ENCODE results near the gene FRMD1. TPM values are rescaled to one million over a fixed set of nuclear protein-coding genes. Genes with fewer than 3 reads are reported as not detected.

The FRMD1 gene
- total RNA-seq, 1 donor from 2014 or later: 0.52 TPM

GRCh38 chr6:168095716-168096250 is 16.8 kb upstream of the FRMD1 start:
- DNase-seq (ENCODE audit: low spot score): no peak

DNA sequence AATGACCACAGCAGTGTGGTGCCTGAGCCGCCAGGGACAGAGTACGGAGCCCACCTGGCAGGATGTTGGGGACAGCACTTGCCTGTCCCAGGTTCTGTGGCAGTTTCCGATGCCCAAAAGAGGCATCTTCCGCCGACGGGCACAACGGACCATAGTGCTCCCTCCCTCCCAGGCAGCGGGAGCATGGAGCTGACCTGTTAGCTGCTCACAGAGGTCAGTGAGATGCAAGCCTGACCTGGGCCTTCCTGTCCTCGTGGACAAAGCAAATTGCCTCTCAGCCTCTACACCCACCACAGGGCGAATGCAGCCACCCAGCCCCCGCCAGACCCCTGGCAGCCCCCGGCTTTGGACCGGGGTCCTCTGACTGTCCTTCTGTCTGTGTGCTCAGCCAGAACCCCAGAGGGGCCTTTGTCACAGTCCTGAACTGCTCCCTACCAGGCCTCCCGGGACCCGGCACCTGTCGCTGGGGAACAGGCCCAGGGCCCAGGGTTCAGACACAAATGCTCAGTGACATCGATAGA is 16.2 kb upstream of the FRMD1 start:
- DNase-seq (ENCODE audit: low spot score): no peak

DNA sequence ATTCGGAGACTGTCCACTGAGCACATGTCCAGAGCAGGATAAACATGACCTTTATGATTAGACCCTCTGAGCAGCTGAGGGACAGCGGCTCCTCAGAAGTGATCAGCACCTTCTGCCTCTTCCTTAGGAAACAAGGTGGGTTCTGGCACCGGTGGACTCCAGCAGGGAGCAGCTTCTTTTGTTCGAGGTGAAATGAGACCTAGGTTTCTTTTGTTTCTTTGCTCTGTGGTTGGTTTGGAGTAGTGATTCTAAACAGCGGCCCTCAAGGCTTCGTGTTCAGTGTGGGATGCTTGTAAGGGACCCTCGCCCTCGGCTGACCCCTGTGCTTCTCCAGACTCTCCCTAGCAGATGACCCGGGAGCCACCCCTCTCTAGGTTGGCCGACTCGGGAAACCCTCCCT is 14.6 kb upstream of the FRMD1 start:
- DNase-seq (ENCODE audit: low spot score): no peak

GRCh38 chr6:168093071-168093505 is 14.1 kb upstream of the FRMD1 start:
- no peak for DNase-seq (ENCODE audit: low spot score)

- DNase-seq (ENCODE audit: low spot score): no peak
Measured at GRCh38 chr6:168092541-168092940, 13.5 kb upstream of the FRMD1 start.

GRCh38 chr6:168091381-168092264 is 12.6 kb upstream of the FRMD1 start:
- DNase-seq (ENCODE audit: low spot score): no peak

- no peak for DNase-seq (ENCODE audit: low spot score)
Measured at GRCh38 chr6:168090706-168091105, 11.7 kb upstream of the FRMD1 start.

- DNase-seq (ENCODE audit: low spot score): no peak
Measured at GRCh38 chr6:168090064-168090690, 11.2 kb upstream of the FRMD1 start.

GRCh38 chr6:168089186-168090063 is 10.4 kb upstream of the FRMD1 start:
- DNase-seq (ENCODE audit: low spot score): no peak

- DNase-seq (ENCODE audit: low spot score): peak; percentile 59
Measured at GRCh38 chr6:168088161-168089053, 9.4 kb upstream of the FRMD1 start.

- no peak for DNase-seq (ENCODE audit: low spot score)
Measured at GRCh38 chr6:168087436-168088160, 8.6 kb upstream of the FRMD1 start.

DNA sequence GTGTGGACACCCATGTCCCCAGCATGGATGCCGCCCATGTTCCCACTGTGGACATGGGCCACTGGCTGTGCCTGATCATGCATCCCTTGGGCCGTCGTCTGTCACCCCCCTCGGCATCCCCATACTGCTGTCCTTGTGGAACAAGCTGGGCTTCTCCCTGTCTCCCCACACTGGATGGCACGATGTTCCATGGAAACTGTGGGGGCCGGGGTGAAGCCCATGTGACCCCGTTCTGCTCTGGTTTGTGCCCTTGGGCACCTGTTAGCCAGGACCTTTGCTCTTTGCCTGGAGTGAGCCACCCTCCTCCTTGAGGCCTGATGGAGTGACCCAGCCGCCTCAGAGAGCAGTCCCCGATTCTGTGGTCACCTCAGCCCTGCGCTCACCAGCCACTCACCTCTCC is 7.6 kb upstream of the FRMD1 start:
- DNase-seq (ENCODE audit: low spot score): no peak

DNA sequence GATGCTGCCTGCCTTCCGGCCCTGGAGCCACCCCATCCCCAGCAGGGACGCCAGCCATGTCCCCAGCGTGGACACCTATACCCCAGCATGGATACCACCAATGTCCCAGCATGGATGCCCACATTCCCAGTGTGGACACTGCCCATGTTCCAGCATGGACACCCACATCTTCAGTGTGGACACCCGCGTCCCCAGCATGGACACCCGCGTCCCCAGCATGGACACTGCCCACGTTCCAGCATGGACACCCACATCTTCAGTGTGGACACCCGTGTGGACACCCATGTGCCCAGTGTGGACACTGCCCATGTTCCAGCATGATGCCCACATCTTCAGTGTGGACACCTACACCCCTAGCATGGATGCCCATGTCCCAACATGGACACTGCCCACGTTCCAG is 7.1 kb upstream of the FRMD1 start:
- DNase-seq (ENCODE audit: low spot score): no peak

DNA sequence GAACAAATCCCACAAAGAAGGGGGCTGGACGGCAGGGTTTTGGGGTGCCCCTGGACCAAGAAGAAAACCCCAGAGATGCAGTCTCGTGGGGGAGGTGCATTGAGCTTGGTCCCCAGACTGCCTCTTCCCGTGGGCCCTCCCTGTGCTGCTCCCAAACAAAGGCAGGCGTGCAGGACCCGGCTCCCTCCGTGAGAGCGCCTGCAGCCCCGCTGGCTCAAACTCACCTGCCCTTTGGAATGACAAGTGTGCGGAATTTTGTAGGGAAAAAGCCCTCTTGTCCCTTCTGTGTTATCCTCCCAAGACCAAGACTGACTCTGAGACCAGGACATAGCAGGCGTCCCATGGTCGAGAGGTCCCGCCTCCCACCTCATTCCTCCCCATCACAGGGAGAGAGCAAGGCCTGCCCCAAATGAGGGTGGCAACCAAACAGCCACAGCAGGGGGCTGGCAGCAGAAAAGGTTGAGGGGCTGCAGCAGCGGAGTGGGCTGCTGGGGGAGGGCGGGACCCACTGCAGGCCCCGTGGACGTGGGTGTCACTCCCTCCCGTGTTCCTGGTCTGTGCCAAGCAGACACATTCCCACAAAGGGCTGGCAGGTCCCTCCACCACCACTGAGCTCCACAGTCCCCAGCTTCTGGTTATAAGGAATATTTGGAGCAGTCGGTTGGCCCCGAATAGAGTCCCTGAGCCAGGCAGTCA is 5.6 kb upstream of the FRMD1 start:
- DNase-seq (ENCODE audit: low spot score): no peak

DNA sequence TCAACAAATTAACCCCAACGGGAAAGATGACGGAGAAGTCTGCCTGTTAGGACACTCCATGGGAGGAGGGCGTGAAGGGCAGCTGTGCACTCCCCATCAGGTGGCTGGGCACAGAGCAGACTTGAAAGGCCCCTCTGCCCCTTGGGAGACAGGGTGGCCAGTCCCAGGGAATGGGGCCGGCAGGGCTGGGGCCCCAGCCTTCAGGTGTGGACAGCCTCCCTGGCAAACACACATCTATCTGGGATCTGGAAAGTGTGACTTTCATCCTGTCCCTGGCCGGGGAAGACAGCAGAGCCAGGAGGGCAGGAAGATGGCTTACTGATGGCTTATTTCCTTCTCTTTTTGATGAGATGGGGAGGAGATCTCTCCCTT is 4.5 kb upstream of the FRMD1 start:
- DNase-seq (ENCODE audit: low spot score): no peak

DNA sequence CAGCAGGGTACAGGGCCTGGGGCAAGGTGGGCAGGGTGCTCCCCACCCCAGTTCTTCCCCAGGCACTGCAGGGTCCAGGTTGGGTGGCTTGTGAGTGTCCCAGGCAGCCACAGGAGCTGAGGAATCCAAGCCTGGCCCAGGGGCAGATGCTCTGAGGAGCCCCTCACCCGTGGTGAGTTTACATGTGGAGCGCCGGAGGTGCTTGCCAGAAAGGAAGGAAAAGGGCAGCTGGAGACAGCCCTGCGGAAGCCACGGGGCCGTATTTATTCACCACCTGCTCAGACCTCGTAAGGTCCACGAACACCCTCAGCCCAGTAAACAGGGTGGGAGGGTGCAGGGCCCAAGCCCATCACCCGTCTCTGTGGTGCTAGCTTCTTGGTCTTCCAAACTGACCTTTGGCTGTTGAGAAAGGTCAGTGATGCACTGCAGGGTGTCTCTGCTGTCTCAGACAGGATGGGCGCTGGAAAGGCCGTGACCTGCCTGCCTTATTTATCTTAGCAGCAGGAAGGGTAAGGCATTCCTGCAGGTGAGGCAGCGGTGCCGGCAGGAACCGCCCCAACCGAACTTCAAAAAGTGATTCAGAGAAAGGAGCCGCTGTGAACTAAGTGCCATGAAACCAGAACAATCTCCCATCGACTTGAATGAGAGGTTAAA is 4.0 kb upstream of the FRMD1 start:
- no peak for DNase-seq (ENCODE audit: low spot score)

- no peak for DNase-seq (ENCODE audit: low spot score)
Measured at GRCh38 chr6:168081858-168082546, 3.0 kb upstream of the FRMD1 start.

DNA sequence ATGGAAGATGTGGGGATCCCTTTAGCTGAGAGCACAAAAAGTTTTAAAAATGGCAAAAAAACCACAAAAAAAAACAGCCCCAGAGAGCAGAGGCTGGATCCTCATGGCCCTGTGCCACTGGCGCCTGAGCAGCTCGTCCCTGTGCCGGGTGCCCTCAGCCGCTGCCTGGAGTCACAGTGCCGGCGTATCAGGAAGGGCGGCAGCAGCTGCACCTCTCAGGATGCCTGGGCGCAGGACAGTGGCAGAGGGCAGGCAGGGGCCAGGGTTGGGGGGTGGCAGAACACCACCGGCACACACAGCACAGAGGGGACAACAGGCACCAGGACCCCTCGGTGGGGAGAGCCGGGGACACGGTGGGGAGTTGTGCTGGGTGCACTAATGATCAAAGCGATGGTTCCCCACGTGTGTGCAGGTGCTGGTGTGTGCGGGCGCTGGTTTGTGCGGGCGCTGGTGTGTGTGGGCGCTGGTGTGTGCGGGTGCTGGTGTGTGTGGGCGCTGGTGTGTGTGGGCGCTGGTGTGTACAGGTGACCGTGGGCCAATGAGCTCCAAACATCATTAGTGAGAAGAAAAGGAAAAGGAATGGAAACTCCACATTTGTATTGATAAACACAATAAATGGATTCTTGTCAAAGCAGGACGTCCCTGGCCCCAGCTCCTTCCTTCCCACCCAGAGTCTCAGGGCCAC is 1.5 kb upstream of the FRMD1 start:
- DNase-seq (ENCODE audit: low spot score): no peak

Data from ureter (tissue), 1 donor.